Neuronal stem cell (in vitro differentiated cells): ENCODE results near the gene PROM1.
A peak's percentile ranks its signal among the peaks of the same experiment; 100 is the strongest.

ENCODE experiments used
- DNase-seq: peaks from one replicate; pipeline ENCODE4 v3.0.0-alpha.2; 2013; ENCODE audit warnings: low spot score
- H2AFZ ChIP-seq: one replicate; pipeline ENCODE4 v1.6.1; 2013; ENCODE audit warnings: mild to moderate bottlenecking, low read length, inconsistent platforms
- H2AK5ac ChIP-seq: 2 replicates; pipeline ENCODE4 v1.6.1; 2013; ENCODE audit warnings: low read depth, mild to moderate bottlenecking, inconsistent platforms, low read length, moderate library complexity, mixed read lengths
- H2BK120ac ChIP-seq: 2 replicates; pipeline ENCODE4 v1.6.1; 2013; ENCODE audit warnings: low read depth, mild to moderate bottlenecking, inconsistent platforms, low read length, moderate library complexity, mixed read lengths
- H2BK12ac ChIP-seq: one replicate; pipeline ENCODE4 v1.6.1; 2013; ENCODE audit warnings: low read length, inconsistent platforms
- H2BK15ac ChIP-seq: 2 replicates; pipeline ENCODE4 v1.6.1; 2013; ENCODE audit warnings: mild to moderate bottlenecking, low read length, inconsistent platforms, mixed read lengths
- H2BK5ac ChIP-seq: one replicate; pipeline ENCODE4 v1.6.1; 2013; ENCODE audit warnings: inconsistent platforms, mild to moderate bottlenecking, low read length, moderate library complexity
- H3K14ac ChIP-seq: one replicate; pipeline ENCODE4 v1.6.1; 2013; ENCODE audit warnings: low read length, inconsistent platforms
- H3K18ac ChIP-seq: 2 replicates; pipeline ENCODE4 v1.6.1; 2013; ENCODE audit warnings: low read length, inconsistent platforms
- H3K23ac ChIP-seq: 2 replicates; pipeline ENCODE4 v1.6.1; 2013; ENCODE audit warnings: low read depth, mild to moderate bottlenecking, mixed read lengths, low read length, inconsistent platforms; ENCODE audit not compliant: poor library complexity
- H3K27ac ChIP-seq: replicated peaks from 3 replicates; pipeline ENCODE4 v1.5.1; 2013; ENCODE audit warnings: low read length, inconsistent platforms
- H3K27me3 ChIP-seq, 3 experiments: 2 replicates each; pipeline ENCODE4 v1.6.1; 2013; ENCODE audit warnings: low read length in 3 of 3, mild to moderate bottlenecking in 2 of 3, inconsistent platforms in 1 of 3, low read depth in 1 of 3, mixed read lengths in 1 of 3, moderate library complexity in 1 of 3; ENCODE audit not compliant: control insufficient read depth in 3 of 3, insufficient read depth in 3 of 3
- H3K36me3 ChIP-seq, 2 donors: replicated peaks in 1 of 2; 2 replicates each; pipeline ENCODE4 v1.6.1; 2013; ENCODE audit warnings: low read length in 2 of 2; ENCODE audit not compliant: control insufficient read depth in 2 of 2, insufficient read depth in 2 of 2
- H3K4ac ChIP-seq: 2 replicates; pipeline ENCODE4 v1.6.1; 2013; ENCODE audit warnings: inconsistent platforms, mild to moderate bottlenecking, low read length, moderate library complexity
- H3K4me1 ChIP-seq, 2 donors: 1 replicate in 1 of 2; 2 replicates in 1 of 2; pipeline ENCODE4 v1.6.1; 2013; ENCODE audit warnings: low read length in 2 of 2, low read depth in 1 of 2; ENCODE audit not compliant: control insufficient read depth in 2 of 2, insufficient read depth in 1 of 2
- H3K4me2 ChIP-seq: one replicate; pipeline ENCODE4 v1.6.1; 2013; ENCODE audit warnings: mild to moderate bottlenecking, low read length, inconsistent platforms; ENCODE audit not compliant: insufficient read depth, poor library complexity, severe bottlenecking
- H3K4me3 ChIP-seq, 2 donors: 2 replicates each; pipeline ENCODE4 v1.5.1; 2013; ENCODE audit warnings: low read length in 2 of 2, mild to moderate bottlenecking in 2 of 2, inconsistent platforms in 1 of 2, moderate library complexity in 1 of 2
- H3K79me1 ChIP-seq: one replicate; pipeline ENCODE4 v1.6.1; 2013; ENCODE audit warnings: low read depth, mild to moderate bottlenecking, inconsistent platforms, low read length, moderate library complexity
- H3K9ac ChIP-seq: one replicate; pipeline ENCODE4 v1.6.1; 2013; ENCODE audit warnings: mild to moderate bottlenecking, low read depth, low read length, inconsistent platforms; ENCODE audit not compliant: poor library complexity
- H3K9me3 ChIP-seq, 2 donors: replicated peaks in 1 of 2; 2 replicates each; pipeline versions ENCODE3 to v1.6.1; 2013; ENCODE audit warnings: low read length in 2 of 2, mild to moderate bottlenecking in 2 of 2, inconsistent platforms in 1 of 2, low read depth in 1 of 2, mixed read lengths in 1 of 2, moderate library complexity in 1 of 2; ENCODE audit not compliant: control insufficient read depth in 2 of 2, insufficient read depth in 1 of 2
- H4K8ac ChIP-seq: one replicate; pipeline ENCODE4 v1.6.1; 2013; ENCODE audit warnings: low read depth, mild to moderate bottlenecking, inconsistent platforms, low read length, moderate library complexity
- H4K91ac ChIP-seq: one replicate; pipeline ENCODE4 v1.6.1; 2013; ENCODE audit warnings: low read length, low read depth, mild to moderate bottlenecking, inconsistent platforms; ENCODE audit not compliant: poor library complexity
- WGBS, 2 donors: extraction: QIAGEN DNeasy Blood & Tissue Kit; methylation state at CpG; one replicate each; pipeline ENCODE4 v1.1.7; 2013; ENCODE audit warnings: missing lambda C conversion rate in 2 of 2, mixed read lengths in 1 of 2; ENCODE audit not compliant: insufficient read length in 2 of 2, insufficient replicate concordance in 1 of 2; ENCODE audit errors: extremely low coverage in 2 of 2; 5-methylcytosine and 5-hydroxymethylcytosine counted together

The PROM1 gene

DNA sequence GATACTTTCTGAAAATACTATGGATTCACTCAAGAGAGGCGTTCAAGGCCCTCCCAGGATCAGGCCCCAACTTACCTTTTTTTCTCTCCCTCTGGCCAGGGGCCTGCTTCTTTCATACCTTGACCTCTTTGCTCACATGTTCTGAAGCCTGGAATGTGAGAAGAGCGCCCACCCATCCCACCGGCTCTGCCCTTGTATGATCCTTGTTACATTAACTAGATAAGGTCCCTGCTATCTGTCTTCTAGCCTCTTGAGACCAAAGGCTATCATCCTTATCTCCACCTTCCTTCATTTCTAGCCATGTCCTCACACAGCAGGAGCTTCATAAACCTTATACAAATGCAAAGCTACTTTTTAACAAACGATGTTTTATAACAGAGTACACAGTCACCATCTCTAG lies 45.9 kb downstream of the PROM1 start:
- no peak overlapping the region for H2BK15ac ChIP-seq
- no peak overlapping the region for H2AFZ ChIP-seq
- H3K14ac ChIP-seq, result no peak overlapping the region
- no peak overlapping the region for H3K23ac ChIP-seq
- peaks cover 9 to 47% of the 10 kb centered on the region in 2 donors for H3K36me3 ChIP-seq
- H3K18ac ChIP-seq, result no peak overlapping the region
- DNase-seq, result no peak
- H3K9ac ChIP-seq, result no peak overlapping the region
- H2AK5ac ChIP-seq, result no peak overlapping the region
- no peak overlapping the region for H2BK120ac ChIP-seq
- no peak overlapping the region for H3K4me3 ChIP-seq
- H3K9me3 ChIP-seq, result no peaks in the 10 kb centered on the region
- no peak overlapping the region for H3K27ac ChIP-seq
- no peak overlapping the region for H2BK12ac ChIP-seq
- H3K4me1 ChIP-seq, result peaks cover 2% of the 10 kb centered on the region in 2 donors
- H4K91ac ChIP-seq, result no peak overlapping the region
- no peaks in the 10 kb centered on the region for H3K79me1 ChIP-seq
- no peak overlapping the region for H2BK5ac ChIP-seq
- H3K27me3 ChIP-seq, result no peaks in the 10 kb centered on the region
- no peak overlapping the region for H3K4ac ChIP-seq
- WGBS, 2 donors, result no CpG with 5 or more reads among the region's 4 CpGs
- no peak overlapping the region for H4K8ac ChIP-seq
- H3K4me2 ChIP-seq, result no peak overlapping the region

DNA sequence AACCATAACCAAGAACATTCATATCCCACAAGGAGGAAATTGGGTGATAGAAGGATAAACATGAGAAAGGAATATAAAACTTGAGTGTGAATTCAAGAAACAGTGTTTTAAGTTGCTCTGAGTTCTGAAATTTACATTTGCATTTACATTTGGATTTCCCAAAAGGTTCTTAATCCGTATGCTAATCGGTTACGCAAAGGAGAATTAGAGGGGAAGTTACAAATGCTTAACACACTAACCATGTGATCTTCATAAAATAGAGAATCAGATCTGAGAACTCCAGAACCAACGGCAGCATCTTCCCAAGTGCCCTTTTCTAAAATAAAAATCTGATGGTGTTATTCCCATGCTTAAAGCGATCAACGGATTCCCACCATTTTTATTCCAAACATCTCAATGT lies 48.0 kb downstream of the PROM1 start:
- no peak overlapping the region for H4K91ac ChIP-seq
- no peak overlapping the region for H3K9ac ChIP-seq
- no peak overlapping the region for H3K4ac ChIP-seq
- peaks cover 14 to 21% of the 10 kb centered on the region in 2 donors for H3K4me1 ChIP-seq
- H3K27ac ChIP-seq, result no peak overlapping the region
- H3K4me2 ChIP-seq, result no peak overlapping the region
- no peak overlapping the region for H3K23ac ChIP-seq
- no peaks in the 10 kb centered on the region for H3K27me3 ChIP-seq
- no peak overlapping the region for H2BK5ac ChIP-seq
- no peak overlapping the region for H2AFZ ChIP-seq
- H4K8ac ChIP-seq, result no peak overlapping the region
- no peaks in the 10 kb centered on the region for H3K79me1 ChIP-seq
- H3K14ac ChIP-seq, result no peak overlapping the region
- no peak overlapping the region for H3K4me3 ChIP-seq
- no peak overlapping the region for H3K18ac ChIP-seq
- peaks cover 5 to 40% of the 10 kb centered on the region in 2 donors for H3K36me3 ChIP-seq
- no peak overlapping the region for H2BK15ac ChIP-seq
- H3K9me3 ChIP-seq, result no peaks in the 10 kb centered on the region
- H2BK120ac ChIP-seq, result no peak overlapping the region
- DNase-seq, result no peak
- no peak overlapping the region for H2AK5ac ChIP-seq
- no CpG with 5 or more reads among the region's 6 CpGs for WGBS, 2 donors
- no peak overlapping the region for H2BK12ac ChIP-seq

DNA sequence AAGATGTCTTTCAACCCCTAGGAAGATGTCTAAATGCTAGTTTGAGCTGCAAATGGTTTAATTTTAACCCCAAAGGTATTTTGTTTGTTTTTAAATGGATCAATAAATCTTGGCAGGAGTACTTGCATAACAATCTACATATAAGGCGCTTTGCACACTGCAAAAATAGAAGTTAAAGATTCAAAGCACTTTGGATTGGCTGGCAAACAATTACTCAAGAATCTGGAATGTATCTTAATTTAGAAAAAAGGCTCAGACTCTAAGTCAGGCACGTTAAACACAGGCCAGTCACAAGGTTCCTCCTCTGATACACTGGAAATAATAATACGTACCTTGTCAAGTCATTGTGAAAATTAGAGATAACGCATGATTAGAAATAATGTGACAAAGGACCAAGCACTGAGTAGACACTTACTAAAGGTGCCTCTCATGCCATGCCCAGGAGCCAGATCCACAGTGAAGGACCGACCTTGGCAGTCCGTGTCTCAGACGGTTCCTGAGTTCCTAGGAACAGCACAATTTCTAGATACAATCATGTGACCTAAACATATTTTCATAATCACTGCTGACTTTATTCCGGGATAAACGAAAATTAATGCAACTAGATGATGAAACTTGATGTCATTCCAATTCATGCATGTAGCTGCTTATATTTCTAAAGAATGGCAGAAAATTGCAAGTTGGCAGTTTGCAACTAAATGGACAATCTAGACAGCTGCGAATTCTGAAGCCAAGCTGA lies 49.6 kb downstream of the PROM1 start:
- Histone ChIP-seq H2BK12ac (no peak overlapping the region), H3K27me3 (no peaks in the 10 kb centered on the region), H2AK5ac (no peak overlapping the region), H3K4me1 (peaks cover 18 to 26% of the 10 kb centered on the region in 2 donors), H3K36me3 (peaks cover 5 to 35% of the 10 kb centered on the region in 2 donors), H2BK120ac (no peak overlapping the region), H3K4ac (no peak overlapping the region), H3K23ac (no peak overlapping the region), H4K8ac (no peak overlapping the region), H2BK5ac (no peak overlapping the region), H3K4me2 (no peak overlapping the region), H2BK15ac (no peak overlapping the region), H2AFZ (no peak overlapping the region), H3K9me3 (no peaks in the 10 kb centered on the region), H3K79me1 (no peaks in the 10 kb centered on the region), H3K27ac (no peak overlapping the region), H3K9ac (no peak overlapping the region), H3K18ac (no peak overlapping the region), H3K4me3 (no peak overlapping the region), H3K14ac (no peak overlapping the region), H4K91ac (no peak overlapping the region)
- no CpG with 5 or more reads among the region's 10 CpGs for WGBS, 2 donors
- DNase-seq, result no peak

DNA sequence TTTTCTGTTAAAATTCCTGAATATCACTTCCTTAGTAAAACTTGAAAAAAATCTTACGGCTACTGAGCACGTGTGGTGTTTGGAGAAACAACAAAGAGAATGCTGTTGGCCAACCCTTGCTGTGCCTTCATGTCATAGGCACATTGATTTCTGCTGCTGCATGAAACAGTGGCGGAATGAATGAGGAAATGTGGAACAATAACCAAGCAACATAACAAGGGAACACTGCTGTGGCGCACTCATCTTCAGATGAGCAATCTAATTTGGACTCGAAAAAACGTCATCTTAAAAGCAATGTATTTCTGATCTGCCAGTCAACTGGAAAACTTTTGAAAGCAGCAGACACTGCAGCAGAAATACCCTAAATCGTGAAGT lies 51.4 kb downstream of the PROM1 start:
- H2BK12ac ChIP-seq, result no peak overlapping the region
- peaks cover under 1 to 27% of the 10 kb centered on the region in 2 donors for H3K36me3 ChIP-seq
- H3K4me2 ChIP-seq, result no peak overlapping the region
- H3K9ac ChIP-seq, result no peak overlapping the region
- no peak overlapping the region for H3K14ac ChIP-seq
- no peaks in the 10 kb centered on the region for H3K9me3 ChIP-seq
- no peak overlapping the region for H3K4me3 ChIP-seq
- H2AFZ ChIP-seq, result peak overlapping the region; percentile 21
- H3K27ac ChIP-seq, result peak overlapping the region; percentile 75
- H3K18ac ChIP-seq, result no peak overlapping the region
- H4K91ac ChIP-seq, result no peak overlapping the region
- no peak overlapping the region for H2BK15ac ChIP-seq
- H2BK5ac ChIP-seq, result no peak overlapping the region
- no peaks in the 10 kb centered on the region for H3K27me3 ChIP-seq
- H3K23ac ChIP-seq, result no peak overlapping the region
- no CpG with 5 or more reads among the region's 7 CpGs for WGBS, 2 donors
- DNase-seq, result no peak
- no peak overlapping the region for H2BK120ac ChIP-seq
- no peaks in the 10 kb centered on the region for H3K79me1 ChIP-seq
- no peak overlapping the region for H4K8ac ChIP-seq
- H2AK5ac ChIP-seq, result no peak overlapping the region
- H3K4ac ChIP-seq, result no peak overlapping the region
- H3K4me1 ChIP-seq, result peaks cover 18 to 29% of the 10 kb centered on the region in 2 donors
